ENCODE data around the gene TNRC18.

DNA sequence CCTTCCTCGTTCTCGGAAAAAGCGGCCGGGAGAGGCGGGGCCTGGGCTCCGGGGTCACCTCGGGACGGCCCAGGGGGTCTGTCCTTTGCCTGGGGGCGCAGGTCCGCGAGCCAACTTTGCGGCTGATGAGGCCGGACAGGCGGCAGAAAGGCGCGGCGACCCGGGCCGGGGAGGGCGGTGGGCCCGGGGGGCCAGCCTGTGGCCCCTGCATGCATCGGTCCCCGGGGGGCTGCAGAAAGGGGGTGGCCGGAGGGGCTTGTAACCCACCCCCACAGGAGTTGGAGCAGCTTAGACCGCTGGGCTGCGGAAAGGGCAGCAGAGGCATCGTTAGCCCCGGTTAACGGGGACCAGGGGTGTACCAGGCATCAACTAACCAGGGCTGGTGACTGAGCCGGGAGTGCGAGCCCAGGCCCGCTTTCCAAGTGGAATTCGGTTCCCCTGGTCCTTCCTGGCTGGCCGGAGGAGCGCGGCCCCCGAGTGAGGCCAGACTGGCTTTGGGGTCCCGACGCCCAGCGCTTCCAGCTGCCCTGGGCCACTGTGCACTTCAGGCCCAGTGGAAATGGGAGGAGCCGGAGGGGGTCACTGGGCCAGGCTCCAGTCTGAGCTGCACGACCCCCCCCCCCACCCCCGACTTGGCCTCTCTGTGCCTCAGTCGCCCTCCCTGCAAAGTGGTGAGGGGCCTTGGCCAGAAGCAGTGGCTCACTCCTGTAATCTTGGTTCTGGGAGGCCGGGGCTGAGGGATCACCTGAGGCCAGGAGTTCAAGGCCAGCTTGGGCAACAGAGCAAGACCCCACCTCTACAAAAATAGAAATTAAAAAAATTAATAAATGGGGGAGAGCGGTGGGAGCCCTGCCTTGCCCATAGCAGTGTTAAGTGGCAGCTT lies 140.0 kb downstream of the TNRC18 start:
- TF ChIP-seq, protein P1, sequence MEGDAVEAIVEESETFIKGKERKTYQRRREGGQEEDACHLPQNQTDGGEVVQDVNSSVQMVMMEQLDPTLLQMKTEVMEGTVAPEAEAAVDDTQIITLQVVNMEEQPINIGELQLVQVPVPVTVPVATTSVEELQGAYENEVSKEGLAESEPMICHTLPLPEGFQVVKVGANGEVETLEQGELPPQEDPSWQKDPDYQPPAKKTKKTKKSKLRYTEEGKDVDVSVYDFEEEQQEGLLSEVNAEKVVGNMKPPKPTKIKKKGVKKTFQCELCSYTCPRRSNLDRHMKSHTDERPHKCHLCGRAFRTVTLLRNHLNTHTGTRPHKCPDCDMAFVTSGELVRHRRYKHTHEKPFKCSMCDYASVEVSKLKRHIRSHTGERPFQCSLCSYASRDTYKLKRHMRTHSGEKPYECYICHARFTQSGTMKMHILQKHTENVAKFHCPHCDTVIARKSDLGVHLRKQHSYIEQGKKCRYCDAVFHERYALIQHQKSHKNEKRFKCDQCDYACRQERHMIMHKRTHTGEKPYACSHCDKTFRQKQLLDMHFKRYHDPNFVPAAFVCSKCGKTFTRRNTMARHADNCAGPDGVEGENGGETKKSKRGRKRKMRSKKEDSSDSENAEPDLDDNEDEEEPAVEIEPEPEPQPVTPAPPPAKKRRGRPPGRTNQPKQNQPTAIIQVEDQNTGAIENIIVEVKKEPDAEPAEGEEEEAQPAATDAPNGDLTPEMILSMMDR (IDR thresholded peaks at IDR 0.05; ENCODE audit: borderline replicate concordance, extremely low read depth, low read length, poor library complexity, severe bottlenecking): no peak
- TF ChIP-seq EZH2 (IDR thresholded peaks at IDR 0.05; ENCODE audit: borderline replicate concordance, low read depth, low read length, severe bottlenecking): no peak

Measured in DND-41 (cell line).